Measurements from ENCODE around the gene SORCS2.

SORCS2 gene

DNA sequence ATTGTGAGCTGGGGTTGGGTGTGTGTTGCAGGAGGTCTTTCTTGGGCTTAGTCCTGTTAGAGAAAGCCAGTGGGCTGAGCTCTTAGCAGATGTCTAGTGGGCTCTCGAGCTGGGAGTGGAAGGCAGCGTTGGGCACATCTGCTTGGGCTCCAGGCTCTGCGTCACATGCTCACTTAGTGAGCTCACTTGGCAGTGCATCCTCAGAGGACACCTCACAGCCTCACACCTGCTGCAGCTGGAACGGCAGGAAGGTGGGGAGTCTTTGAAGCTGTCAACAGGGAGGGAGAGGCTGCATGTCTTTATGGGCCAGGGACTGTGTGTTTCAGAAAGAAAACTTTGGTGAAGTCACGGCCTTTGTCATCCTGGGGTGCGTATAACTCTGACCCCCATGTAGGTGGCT, 160.1 kb downstream of the SORCS2 start:
- no peak overlapping the region for H3K9ac ChIP-seq (ENCODE audit: low read depth, low read length)
- H3K4me1 ChIP-seq (ENCODE audit: control insufficient read depth, insufficient read depth, low read length), result no peaks in the 10 kb centered on the region
- no peaks in the 10 kb centered on the region for H3K27me3 ChIP-seq (ENCODE audit: control insufficient read depth, insufficient read depth, low read length)
- no peaks in the 10 kb centered on the region for H3K9me3 ChIP-seq (ENCODE audit: control insufficient read depth, insufficient read depth, low read length)
- H3K4me3 ChIP-seq (ENCODE audit: low read depth, low read length), result no peak overlapping the region
- no peaks in the 10 kb centered on the region for H3K36me3 ChIP-seq (ENCODE audit: control insufficient read depth, insufficient read depth, low read length)

DNA sequence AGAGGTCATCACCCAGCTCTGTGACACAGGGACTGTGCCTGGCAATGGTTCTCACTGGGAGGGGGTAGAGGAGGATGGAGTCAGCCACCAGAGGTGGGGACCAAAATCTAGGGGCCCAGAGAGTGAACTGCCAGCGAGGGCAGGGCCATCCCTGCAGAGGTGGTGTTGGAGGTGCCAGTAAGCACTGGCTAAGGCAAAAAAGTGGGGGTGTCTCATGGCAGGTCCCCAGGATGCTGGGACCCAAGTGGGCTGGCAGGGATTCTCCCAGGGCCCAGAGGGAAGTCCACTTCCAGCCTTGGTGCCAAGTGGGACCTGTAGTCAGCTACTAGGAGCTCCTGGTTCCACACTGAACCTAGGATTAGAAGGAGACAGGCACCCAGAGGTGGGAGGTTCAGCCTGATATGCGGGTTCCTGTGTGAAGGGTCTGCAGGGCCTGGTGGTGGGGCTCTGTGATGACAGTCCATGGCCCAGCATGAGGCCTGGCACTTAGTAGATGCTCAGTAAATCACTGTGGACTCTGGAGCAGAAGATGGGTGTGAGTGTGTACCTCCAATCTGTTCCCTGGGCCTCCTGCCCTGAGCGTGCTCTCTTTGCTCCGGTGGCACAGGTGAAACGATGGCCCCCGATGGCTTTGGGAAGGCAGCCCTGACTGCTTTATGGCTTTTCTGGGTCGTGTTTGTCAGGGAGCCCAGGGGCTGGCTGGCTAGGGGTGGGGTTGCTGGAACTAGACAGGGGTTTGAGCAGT, 160.9 kb downstream of the SORCS2 start:
- Histone ChIP-seq H3K9me3 (ENCODE audit: control insufficient read depth, insufficient read depth, low read length) (no peaks in the 10 kb centered on the region), H3K36me3 (ENCODE audit: control insufficient read depth, insufficient read depth, low read length) (no peaks in the 10 kb centered on the region), H3K4me1 (ENCODE audit: control insufficient read depth, insufficient read depth, low read length) (no peaks in the 10 kb centered on the region), H3K27me3 (ENCODE audit: control insufficient read depth, insufficient read depth, low read length) (no peaks in the 10 kb centered on the region), H3K4me3 (ENCODE audit: low read depth, low read length) (no peak overlapping the region), H3K9ac (ENCODE audit: low read depth, low read length) (no peak overlapping the region)

DNA sequence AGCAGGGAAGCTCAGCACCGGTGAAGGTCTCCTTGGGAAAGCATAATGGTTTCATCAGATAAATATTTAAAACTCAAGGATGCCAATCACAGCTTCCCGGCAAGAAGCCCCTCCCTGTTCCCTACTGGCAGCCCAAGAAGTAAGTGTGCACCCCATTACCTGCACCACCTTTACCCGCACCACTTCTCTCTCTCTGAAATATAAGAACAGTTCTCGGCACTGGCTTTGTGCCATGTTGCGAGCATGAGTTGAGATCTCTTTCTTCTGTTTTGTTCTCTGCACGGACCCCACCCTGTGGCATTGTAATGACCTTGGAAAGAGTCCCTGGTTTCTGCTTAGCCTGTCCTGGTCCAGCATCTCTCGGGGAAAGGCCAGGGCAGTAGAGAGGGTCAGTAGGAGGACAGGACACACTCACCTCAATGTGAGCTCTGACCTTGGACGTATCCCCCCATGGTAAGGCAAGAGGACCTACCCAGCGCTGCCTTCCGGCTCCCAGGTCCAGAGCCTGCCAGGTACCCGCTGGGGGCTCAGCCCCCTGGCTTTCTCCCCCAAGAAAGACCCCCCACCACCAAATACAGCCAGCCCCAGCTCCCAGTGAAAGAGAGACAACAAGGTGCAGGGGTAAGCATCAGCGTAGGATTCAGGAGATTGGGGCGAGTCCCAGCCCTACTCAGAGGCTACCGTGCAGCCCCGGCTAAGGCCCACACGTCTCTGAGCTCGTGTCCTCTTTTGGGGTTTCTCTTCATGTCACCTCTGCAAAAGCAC, 161.7 kb downstream of the SORCS2 start:
- Histone ChIP-seq H3K4me1 (ENCODE audit: control insufficient read depth, insufficient read depth, low read length) (no peaks in the 10 kb centered on the region), H3K36me3 (ENCODE audit: control insufficient read depth, insufficient read depth, low read length) (no peaks in the 10 kb centered on the region), H3K9ac (ENCODE audit: low read depth, low read length) (no peak overlapping the region), H3K9me3 (ENCODE audit: control insufficient read depth, insufficient read depth, low read length) (no peaks in the 10 kb centered on the region), H3K27me3 (ENCODE audit: control insufficient read depth, insufficient read depth, low read length) (no peaks in the 10 kb centered on the region), H3K4me3 (ENCODE audit: low read depth, low read length) (no peak overlapping the region)

DNA sequence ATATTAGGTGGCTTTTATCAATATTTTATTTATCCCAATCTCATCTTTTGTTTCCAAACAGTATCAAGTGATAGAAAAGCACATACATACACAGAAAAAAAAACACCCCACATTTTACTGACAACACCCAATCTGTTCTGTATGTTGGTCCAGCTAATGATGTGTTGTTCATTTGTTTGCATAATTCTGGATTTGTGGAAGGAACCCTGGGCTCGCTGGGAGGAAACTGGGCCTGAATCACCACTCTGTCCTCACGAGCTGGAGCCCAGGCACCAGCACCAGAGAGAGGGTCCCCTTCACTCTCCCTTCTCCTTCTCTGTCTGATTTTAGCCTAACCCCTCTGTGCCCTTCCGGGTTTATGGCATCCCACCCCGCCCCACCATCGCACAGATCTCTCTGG, 162.6 kb downstream of the SORCS2 start:
- H3K36me3 ChIP-seq (ENCODE audit: control insufficient read depth, insufficient read depth, low read length), result no peaks in the 10 kb centered on the region
- H3K9me3 ChIP-seq (ENCODE audit: control insufficient read depth, insufficient read depth, low read length), result no peaks in the 10 kb centered on the region
- H3K27me3 ChIP-seq (ENCODE audit: control insufficient read depth, insufficient read depth, low read length), result no peaks in the 10 kb centered on the region
- H3K9ac ChIP-seq (ENCODE audit: low read depth, low read length), result no peak overlapping the region
- no peak overlapping the region for H3K4me3 ChIP-seq (ENCODE audit: low read depth, low read length)
- no peaks in the 10 kb centered on the region for H3K4me1 ChIP-seq (ENCODE audit: control insufficient read depth, insufficient read depth, low read length)

DNA sequence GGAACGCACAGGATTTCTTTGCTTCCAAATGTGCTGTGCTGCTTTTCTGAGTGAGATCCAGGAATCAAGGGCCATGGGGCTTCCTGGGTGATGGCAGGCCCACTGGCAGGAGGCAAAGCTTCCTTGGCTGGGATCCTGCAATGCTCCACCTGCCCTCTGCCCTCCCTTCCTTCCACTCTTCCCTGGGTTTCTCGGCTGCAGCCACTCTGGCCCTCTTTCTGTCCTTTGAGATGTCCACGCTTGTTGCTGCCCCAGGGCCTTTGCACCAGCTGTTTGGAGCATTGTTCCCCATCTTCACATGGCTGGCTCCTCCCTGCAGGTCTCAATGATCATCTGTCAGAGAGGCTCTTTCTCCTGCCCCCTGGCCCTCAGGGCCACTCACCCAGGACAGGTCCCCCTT, 163.5 kb downstream of the SORCS2 start:
- H3K27me3 ChIP-seq (ENCODE audit: control insufficient read depth, insufficient read depth, low read length), result no peaks in the 10 kb centered on the region
- H3K9me3 ChIP-seq (ENCODE audit: control insufficient read depth, insufficient read depth, low read length), result no peaks in the 10 kb centered on the region

DNA sequence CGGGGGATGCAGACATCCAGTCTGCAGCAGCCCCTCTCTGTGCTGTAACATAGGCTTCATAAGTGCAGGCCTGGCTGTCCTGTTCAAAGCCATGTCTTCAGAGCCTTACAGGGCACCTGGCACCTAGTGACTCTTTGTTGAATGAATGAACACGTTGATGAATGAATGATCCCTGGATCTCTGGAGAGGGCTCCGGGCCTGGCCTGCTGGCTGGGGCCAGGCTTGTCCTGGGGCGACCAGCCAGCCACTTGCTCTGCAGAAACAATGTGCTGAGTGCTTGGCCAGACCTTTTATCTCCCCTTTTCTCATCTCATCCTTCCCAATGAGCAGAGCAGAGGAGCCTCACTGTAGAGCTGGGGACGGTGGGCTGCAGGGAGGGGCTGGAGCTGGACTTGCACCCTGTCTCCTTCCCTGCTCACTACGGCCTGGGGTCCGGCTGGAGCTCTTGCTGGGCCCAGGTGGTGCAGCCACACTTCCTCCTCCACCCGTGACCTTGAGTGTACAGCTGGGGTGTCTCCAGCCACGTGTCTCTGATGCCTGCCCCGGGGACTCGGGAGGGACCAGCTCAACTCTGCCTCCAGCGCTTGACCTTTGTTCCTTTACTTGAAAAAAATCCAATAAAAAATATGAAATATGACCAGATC, 164.5 kb downstream of the SORCS2 start:
- Histone ChIP-seq H3K9me3 (ENCODE audit: control insufficient read depth, insufficient read depth, low read length) (no peaks in the 10 kb centered on the region), H3K9ac (ENCODE audit: low read depth, low read length) (no peak overlapping the region), H3K27me3 (ENCODE audit: control insufficient read depth, insufficient read depth, low read length) (no peaks in the 10 kb centered on the region)

More for the DNA sequence above, 163.5 kb downstream of the SORCS2 start:
- Histone ChIP-seq H3K4me3 (ENCODE audit: low read depth, low read length) (no peak overlapping the region), H3K4me1 (ENCODE audit: control insufficient read depth, insufficient read depth, low read length) (no peaks in the 10 kb centered on the region), H3K9ac (ENCODE audit: low read depth, low read length) (no peak overlapping the region), H3K36me3 (ENCODE audit: control insufficient read depth, insufficient read depth, low read length) (no peaks in the 10 kb centered on the region)

DNA sequence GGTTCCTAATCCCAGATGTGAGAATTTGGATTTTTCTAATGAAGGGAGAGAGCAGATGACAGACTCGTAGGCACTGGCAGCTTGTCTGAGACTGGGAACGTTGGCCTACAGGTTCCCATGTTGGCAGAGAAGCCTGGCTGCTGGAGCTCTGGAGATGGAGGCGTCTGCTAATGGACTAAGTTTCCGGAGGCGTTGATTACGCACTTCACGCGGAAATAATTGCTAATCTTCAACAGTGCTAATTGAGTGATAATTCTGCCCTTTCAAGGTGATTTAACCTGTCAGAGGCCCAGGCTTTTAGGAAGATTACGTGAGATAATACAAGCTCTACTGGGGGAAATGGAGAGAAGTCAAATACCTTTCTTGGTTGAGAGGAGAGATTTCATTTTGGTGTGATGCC, 165.0 kb downstream of the SORCS2 start:
- H3K27me3 ChIP-seq (ENCODE audit: control insufficient read depth, insufficient read depth, low read length), result no peaks in the 10 kb centered on the region
- H3K9me3 ChIP-seq (ENCODE audit: control insufficient read depth, insufficient read depth, low read length), result no peaks in the 10 kb centered on the region
- H3K36me3 ChIP-seq (ENCODE audit: control insufficient read depth, insufficient read depth, low read length), result no peaks in the 10 kb centered on the region
- no peaks in the 10 kb centered on the region for H3K4me1 ChIP-seq (ENCODE audit: control insufficient read depth, insufficient read depth, low read length)
- no peak overlapping the region for H3K4me3 ChIP-seq (ENCODE audit: low read depth, low read length)
- H3K9ac ChIP-seq (ENCODE audit: low read depth, low read length), result no peak overlapping the region

More for the DNA sequence above, 164.5 kb downstream of the SORCS2 start:
- Histone ChIP-seq H3K4me3 (ENCODE audit: low read depth, low read length) (no peak overlapping the region), H3K4me1 (ENCODE audit: control insufficient read depth, insufficient read depth, low read length) (no peaks in the 10 kb centered on the region), H3K36me3 (ENCODE audit: control insufficient read depth, insufficient read depth, low read length) (no peaks in the 10 kb centered on the region)

DNA sequence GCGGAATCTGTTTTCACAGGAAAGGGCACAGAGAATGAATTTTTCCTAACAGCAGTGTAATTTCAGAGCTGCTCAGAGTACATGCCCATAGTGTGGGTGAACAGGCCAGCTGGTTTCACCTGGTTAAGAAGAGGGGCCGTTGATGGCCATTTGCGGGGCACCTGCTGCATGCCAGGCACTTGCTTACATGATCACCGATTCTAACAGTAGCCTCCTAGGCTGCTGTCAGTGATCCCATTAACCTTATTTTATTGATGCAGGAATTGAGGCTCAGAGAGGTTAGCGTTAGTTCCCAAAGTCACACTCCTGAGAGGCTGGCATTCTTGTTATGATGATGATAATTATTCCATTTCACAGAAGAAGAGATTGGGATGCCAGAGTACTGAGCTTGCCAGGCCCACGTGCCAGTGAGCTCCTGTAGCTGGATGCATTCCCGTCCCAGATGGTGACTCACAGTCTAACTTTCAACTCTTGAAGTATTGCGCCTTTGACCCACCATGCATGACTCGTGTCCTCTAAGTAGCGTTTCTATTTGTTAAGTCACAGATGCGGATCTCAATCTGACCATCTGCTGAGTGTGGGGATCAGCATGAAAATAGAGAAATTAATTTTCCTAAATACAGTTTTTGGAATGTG, 165.9 kb downstream of the SORCS2 start:
- Histone ChIP-seq H3K4me3 (ENCODE audit: low read depth, low read length) (no peak overlapping the region), H3K27me3 (ENCODE audit: control insufficient read depth, insufficient read depth, low read length) (no peaks in the 10 kb centered on the region), H3K36me3 (ENCODE audit: control insufficient read depth, insufficient read depth, low read length) (no peaks in the 10 kb centered on the region), H3K9ac (ENCODE audit: low read depth, low read length) (no peak overlapping the region), H3K9me3 (ENCODE audit: control insufficient read depth, insufficient read depth, low read length) (peaks cover 5% of the 10 kb centered on the region), H3K4me1 (ENCODE audit: control insufficient read depth, insufficient read depth, low read length) (no peaks in the 10 kb centered on the region)

DNA sequence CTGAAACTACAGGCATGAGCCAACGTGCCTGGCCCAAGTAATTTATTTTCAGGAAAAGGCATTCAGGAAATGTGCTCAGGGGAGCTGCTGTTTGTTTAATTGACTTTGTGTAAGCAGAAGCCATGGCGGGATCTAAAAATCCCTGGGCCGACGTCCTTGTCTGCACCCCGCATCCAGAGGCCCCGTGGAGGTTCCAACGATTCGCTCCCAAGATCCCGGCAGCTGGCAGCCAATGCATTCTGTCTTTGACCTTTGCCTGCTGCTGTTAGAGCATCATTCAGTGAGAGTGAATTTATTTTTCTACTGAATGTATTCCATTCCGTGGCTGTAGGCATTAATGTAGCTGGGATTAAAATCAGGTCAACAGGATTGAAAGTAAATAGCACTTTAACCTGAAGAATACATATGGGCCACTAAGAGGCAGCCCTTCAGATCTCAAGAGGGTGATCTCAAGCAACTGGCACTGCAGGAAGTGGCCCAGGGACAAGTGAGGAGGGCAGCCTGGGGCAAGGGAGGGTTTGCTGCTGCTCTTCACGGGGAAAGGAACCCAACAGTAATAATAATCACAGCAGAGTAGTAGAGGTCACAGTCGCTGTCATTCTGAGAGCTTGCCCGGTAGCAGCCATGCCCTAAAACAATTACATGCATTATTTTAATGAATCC, 167.2 kb downstream of the SORCS2 start:
- Histone ChIP-seq H3K9ac (ENCODE audit: low read depth, low read length) (no peak overlapping the region), H3K4me3 (ENCODE audit: low read depth, low read length) (no peak overlapping the region)

DNA sequence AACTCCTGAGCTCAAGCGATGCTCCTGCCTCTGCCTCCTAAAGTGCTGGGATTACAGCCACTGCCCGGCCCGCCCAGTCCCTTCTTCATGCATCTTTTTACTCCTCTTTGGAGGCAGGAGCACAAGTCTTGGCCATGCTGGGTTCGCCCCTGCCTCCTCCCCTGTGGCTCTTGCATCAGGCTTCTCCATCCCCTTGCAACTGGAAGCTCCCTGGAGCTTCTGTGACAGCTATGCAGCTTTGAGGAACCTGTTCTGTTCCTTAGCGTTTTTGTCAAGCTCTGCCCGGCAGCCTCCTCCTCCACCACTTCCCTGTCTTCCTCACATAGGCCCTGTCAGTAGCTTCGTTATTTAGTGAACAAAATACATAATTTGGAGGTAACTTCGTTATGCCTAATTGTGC, 168.5 kb downstream of the SORCS2 start:
- H3K36me3 ChIP-seq (ENCODE audit: control insufficient read depth, insufficient read depth, low read length), result no peaks in the 10 kb centered on the region
- H3K4me3 ChIP-seq (ENCODE audit: low read depth, low read length), result no peak overlapping the region
- no peak overlapping the region for H3K9ac ChIP-seq (ENCODE audit: low read depth, low read length)
- peaks cover 5% of the 10 kb centered on the region for H3K9me3 ChIP-seq (ENCODE audit: control insufficient read depth, insufficient read depth, low read length)
- H3K27me3 ChIP-seq (ENCODE audit: control insufficient read depth, insufficient read depth, low read length), result no peaks in the 10 kb centered on the region
- no peaks in the 10 kb centered on the region for H3K4me1 ChIP-seq (ENCODE audit: control insufficient read depth, insufficient read depth, low read length)

More for the DNA sequence above, 167.2 kb downstream of the SORCS2 start:
- no peaks in the 10 kb centered on the region for H3K27me3 ChIP-seq (ENCODE audit: control insufficient read depth, insufficient read depth, low read length)
- H3K36me3 ChIP-seq (ENCODE audit: control insufficient read depth, insufficient read depth, low read length), result no peaks in the 10 kb centered on the region
- no peaks in the 10 kb centered on the region for H3K4me1 ChIP-seq (ENCODE audit: control insufficient read depth, insufficient read depth, low read length)
- H3K9me3 ChIP-seq (ENCODE audit: control insufficient read depth, insufficient read depth, low read length), result peaks cover 5% of the 10 kb centered on the region

DNA sequence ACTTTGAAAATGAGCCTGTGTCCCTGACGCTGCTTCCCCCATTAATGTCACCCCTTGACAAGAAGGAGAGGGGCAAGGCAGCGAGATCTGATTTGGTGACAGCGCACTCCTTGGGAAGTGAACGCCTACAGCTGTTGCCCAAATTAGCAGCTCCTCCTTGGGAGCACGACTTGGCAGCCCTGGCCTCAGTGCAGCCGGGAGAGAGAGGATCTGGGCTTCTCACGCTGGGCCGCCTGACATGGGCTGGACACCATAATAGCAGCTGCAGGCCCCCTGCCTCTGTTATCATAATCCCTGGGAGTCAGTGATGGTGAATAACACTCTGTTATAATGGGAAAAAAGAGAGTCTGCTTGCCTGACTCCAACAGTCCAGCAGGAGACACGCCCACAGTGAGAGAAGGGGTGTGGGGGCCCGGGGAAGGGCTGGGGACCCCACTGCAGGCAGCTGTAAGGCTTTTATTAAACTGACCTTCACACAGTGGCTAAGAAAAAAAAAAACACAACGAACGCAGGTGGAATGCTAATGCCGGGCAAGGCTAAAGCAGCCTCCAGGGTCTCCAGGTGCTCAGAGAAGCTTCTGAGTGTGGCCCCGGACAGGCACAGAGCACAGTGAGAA, 169.1 kb downstream of the SORCS2 start:
- no peak overlapping the region for H3K4me3 ChIP-seq (ENCODE audit: low read depth, low read length)
- H3K36me3 ChIP-seq (ENCODE audit: control insufficient read depth, insufficient read depth, low read length), result no peaks in the 10 kb centered on the region
- H3K9me3 ChIP-seq (ENCODE audit: control insufficient read depth, insufficient read depth, low read length), result peaks cover 5% of the 10 kb centered on the region
- no peak overlapping the region for H3K9ac ChIP-seq (ENCODE audit: low read depth, low read length)
- H3K27me3 ChIP-seq (ENCODE audit: control insufficient read depth, insufficient read depth, low read length), result no peaks in the 10 kb centered on the region
- no peaks in the 10 kb centered on the region for H3K4me1 ChIP-seq (ENCODE audit: control insufficient read depth, insufficient read depth, low read length)

All from iPS-15b (cell line).